CMK (cell line): ENCODE data around the gene MAGEC2.

Experiments
- DNase-seq: peaks from one replicate; pipeline ENCODE4 v3.0.0-alpha.2; 2010; ENCODE audit warnings: low read depth

The MAGEC2 gene

DNA sequence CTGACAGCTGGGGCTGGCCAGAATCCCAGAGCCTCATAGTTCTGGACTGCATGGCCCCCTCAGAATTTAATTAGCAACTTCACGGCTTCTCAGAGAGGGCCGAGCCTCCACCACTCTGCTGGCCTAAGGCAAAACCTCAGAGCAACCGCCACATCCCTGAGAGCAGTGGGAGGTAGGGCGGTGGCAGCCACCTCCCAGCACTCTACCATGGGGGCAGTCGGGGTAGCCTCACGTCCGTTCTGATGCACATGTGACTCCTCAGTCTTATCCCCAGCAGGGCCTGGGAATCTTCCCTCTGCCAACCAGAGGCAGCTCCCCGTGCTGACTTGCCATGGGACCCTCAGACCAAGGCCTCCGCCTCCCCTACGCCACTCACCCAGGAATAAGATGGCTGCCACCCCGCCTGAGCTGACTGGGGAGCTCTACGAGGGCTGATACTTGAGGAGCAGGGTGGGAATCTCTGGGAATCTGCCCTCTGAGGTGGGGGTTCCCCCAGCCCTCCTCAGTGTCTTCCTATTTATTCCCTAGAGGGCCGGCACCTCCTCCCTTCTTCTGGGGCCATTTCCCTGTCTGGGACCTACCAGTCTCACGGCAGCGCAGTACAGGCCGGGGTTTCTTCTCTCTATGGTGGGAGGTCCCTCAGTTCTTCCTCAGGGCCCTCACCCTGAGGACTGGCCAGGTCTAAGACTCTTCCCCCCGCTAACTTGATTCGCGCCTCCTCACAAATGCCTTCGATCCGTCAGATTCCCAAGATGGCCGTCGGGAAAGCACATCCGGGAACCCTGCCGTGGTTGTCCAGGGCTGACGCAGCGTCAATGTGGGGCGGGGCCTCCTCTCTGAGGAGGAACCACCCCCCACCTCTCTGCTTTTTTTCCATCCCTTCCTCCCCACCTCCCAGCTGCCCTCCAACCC, at the start of gene MAGEC2:
MAGEC2 (minus strand) TSS at position 769 of the 912 bp plus-strand sequence. CDS start 1,303 bp downstream, outside the sequence.
- no peak for DNase-seq

- DNase-seq = no peak
Measured at GRCh38 chrX:142251680-142252079, 46.6 kb upstream of the MAGEC2 start.

- DNase-seq = no peak
Measured at GRCh38 chrX:142251202-142251601, 46.1 kb upstream of the MAGEC2 start.

DNA sequence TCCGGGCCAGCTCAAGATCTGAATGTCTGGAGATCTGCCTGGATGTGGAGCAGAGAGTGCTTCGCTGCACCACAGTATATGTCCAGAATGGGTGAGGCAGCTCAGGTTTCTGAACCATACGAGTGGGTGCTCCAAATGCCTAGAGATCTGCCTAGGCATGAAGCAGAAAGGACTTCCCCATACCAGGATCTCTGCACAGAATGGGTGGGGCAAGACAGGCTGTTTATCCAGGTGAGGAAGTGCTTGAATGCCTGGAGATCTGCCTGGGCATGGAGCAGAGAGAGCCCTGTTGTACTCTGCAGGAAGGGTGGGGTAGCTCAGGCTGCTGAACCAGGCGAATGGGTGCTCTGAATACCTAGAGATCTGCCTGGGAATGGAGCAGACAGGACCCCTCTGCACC, 45.4 kb upstream of the MAGEC2 start:
- no peak for DNase-seq

DNA sequence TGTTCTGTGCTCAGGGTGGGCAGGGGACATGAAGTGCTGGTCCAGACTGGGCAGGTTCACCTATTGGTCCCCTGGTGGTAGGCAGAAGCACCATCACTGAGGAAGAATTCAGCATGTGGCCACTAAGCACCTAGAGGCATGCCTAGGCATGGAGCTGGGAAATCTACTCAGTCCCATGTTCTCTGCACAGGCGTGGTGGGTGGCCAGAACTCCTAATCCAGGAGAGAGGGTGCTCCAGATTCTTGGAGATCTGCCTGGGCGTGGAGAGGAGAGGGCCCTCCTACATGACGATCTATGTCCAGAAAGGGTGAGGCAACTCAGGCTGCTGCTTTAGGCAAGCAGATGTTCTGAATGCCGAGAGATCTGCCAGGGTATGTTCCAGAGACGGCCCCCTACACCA, 44.6 kb upstream of the MAGEC2 start:
- DNase-seq = no peak

DNA sequence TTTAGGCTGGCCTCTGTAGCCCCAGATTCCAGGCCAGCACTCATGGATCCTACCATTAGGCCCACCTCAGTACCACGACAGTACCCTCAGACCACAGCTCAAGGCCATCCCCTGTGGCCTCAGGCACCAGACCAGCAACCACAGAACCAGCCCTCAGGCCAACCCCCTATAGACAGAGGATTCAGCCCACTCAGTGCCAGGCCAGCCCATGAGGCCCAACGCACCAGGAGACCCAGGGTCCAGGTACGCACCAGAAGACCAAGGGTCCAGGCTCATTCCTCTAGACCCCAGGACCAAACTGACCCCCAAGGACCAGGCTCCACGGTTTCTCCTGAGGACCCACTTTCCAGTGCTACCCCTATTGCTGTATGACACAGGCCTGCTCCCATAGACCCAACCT, 39.5 kb upstream of the MAGEC2 start:
- no peak for DNase-seq

DNA sequence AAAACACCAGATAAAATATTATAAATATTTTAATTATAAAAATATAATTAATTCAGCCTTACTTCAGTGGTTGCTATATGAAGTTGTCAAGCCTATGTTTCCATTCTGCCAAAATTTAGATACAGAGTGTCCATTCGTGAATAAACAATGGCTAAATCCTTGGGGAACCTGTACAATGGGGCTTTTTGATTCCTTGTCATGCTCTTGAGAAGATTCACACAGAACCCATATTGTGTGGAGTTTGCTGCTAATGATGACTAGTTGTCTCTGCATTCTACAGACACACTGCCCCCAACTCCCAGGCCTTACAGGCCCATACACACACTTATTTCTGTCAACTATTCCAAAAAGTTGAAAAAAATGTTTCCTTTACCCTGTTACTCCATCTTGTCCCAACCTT, 33.4 kb upstream of the MAGEC2 start:
- DNase-seq = no peak

GRCh38 chrX:142233400-142233799, 28.3 kb upstream of the MAGEC2 start:
- DNase-seq = no peak

DNA sequence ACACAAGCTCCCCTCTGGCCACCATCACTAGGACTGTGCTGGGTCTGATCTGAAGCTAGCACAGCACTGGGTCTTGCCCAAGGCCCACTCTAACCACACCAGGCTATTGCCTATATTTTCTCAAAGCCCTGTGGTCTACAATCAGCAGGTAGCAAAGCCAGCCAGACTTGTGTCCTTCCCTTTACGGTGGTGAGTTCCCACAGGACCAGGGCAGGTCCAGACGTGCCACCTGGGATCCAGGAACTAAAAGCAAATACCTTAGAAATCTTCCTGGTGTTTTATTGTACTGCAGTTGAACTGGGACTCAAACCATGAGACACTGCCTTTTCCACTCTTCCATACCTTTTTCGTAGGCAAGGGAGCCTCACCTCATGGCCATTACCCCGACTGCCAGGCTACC, 9.0 kb upstream of the MAGEC2 start:
- DNase-seq = no peak

- no peak for DNase-seq
Measured at GRCh38 chrX:142201113-142201512, 4.0 kb downstream of the MAGEC2 start.

DNA sequence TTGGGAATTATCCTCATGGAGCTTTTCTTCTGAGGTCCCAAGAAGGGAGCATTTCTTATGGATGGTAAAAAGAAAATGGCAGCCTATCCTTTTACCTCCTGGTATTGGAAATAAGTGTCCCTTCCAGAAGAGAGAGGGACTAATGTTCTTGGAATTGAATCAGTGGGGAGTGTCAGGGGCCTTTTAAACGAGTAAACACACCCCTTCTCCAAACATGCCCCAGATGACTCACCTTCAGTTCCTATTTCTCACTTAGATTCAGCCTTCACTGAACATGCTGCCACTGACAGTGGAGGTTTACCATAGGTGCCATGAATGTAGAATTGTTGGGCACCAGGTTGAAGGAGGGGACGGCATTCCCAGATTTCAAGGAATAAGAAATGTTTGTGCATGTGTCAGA, 19.0 kb downstream of the MAGEC2 start:
- DNase-seq = no peak

GRCh38 chrX:142184756-142185602, 20.1 kb downstream of the MAGEC2 start:
- no peak for DNase-seq

DNA sequence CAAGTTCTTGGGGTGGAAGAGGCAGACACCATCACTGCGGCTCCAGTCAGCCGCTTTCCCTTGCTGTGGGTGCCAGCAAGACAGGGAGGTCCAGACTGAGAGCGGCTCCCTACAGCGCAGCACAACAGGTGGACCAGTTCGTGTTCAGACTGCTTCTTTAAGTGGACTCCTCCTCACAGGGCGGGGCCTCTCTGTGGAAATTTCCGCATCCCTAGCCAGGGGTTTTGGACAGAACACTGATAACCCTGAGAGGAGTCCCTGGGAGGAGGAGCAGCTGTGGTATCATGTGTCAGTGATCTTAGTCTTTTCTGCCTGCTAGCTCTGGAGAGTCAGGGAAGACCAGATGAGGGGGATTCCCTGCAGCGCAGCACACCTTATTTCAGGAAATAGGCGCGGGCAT, 48.5 kb downstream of the MAGEC2 start:
- DNase-seq = no peak
